GM12872 (cell line): ENCODE data around the gene FSTL4.

Experiments used
- TF ChIP-seq, protein P1 (sequence below): IDR thresholded peaks from 3 replicates; pipeline ENCODE4 v1.5.1; 2011; ENCODE audit warnings: low read depth, mild to moderate bottlenecking, low read length, moderate library complexity; ENCODE audit not compliant: insufficient read depth

FSTL4 gene

DNA sequence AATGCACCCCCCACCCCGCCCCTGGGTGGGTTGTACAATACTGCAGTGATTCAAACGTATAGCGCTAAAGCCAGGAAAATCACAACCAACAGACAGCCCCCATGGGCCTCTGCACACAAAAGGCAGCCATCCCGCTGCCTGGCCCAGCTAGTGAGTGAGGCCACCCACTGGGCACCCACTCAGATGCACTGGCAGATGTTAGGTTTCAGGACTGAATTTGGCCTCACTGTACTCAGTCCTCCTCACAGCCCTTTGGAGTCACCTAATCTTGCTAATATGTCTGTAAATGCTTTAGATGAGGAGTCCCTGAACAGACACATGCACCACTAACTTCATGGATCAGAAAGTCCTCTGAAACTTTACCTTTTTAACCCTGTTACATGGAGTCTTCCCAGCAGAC, 87.7 kb downstream of the FSTL4 start:
- TF ChIP-seq, protein P1, sequence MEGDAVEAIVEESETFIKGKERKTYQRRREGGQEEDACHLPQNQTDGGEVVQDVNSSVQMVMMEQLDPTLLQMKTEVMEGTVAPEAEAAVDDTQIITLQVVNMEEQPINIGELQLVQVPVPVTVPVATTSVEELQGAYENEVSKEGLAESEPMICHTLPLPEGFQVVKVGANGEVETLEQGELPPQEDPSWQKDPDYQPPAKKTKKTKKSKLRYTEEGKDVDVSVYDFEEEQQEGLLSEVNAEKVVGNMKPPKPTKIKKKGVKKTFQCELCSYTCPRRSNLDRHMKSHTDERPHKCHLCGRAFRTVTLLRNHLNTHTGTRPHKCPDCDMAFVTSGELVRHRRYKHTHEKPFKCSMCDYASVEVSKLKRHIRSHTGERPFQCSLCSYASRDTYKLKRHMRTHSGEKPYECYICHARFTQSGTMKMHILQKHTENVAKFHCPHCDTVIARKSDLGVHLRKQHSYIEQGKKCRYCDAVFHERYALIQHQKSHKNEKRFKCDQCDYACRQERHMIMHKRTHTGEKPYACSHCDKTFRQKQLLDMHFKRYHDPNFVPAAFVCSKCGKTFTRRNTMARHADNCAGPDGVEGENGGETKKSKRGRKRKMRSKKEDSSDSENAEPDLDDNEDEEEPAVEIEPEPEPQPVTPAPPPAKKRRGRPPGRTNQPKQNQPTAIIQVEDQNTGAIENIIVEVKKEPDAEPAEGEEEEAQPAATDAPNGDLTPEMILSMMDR: no peak

DNA sequence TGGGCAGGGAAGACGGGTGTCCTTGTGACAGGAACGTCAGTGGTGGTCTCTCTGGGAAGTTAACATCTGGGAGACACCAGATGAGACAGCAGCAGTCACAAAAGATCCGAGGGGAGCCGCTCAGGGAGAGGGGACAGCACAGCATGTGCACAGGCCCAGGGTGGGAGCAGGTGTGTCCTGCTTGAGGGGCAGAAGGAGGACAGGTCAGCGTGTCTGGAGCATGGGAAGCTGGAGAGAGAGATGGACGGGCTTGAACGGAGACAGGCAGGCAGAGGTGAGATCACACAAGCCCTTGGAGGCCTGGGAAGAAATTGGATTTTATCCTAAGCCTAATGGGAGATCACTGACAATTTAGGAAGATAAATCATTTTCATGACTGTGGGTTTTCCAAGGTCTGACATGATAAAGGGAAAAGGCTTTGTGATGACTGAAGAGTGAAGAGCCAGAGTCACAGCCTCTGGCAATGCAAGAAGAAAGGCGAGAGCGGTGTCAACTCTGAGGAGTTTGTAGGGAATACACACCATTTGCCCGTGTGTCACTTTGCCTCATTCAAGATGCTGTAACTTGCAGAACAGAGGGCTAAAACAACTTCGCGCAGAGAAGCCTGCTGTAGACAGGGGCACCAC, 88.3 kb downstream of the FSTL4 start:
- TF ChIP-seq, protein P1: no peak

DNA sequence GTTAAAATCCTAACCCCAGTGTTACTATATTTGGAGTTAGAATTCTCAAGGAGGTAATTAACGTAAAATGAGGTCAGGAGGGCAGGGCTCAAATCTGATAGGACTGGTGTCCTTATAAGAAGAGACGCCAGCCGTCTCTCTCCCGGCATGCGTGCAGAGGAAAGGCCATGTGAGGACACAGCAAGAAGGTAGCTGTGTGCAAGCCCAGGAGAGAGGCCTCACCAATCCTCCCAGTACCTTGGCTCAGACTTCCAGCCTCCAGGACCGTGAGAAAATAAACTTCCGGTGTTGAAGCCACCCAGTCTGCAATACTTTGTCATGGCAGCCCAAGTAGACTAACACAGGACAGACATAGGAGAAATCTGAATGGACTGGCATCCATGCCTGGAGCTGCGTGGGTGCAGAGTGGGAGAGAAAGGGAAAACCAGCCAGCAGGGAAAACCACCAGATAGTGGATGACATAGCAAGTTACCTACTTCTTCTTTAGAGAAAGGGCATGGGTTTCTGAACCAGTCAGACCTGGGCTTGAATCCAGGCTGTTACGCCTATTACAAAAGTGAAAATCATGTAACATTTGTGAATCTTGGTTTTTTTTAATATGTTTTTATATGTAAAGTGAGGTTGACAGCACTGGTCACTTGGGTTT, 89.2 kb downstream of the FSTL4 start:
- TF ChIP-seq, protein P1: no peak

DNA sequence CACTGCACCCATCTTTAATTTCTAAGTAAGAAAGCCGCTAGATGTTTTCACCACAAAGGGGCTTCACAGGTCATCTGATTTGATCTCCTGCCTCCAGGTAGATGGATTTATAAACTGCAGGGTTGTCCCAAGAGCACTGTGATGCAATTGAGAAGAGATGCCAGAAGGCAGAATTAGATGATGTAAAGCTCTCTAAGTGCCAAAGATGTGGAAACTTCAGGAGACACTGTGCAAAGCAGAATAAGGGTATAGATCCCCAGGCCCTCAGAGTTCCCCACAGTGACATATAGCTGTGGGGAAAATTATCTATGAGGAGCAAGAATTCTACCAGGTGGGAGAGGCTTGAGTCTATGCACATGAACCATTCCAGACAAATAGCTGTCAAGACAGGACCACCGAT, 90.5 kb downstream of the FSTL4 start:
- TF ChIP-seq, protein P1: no peak

DNA sequence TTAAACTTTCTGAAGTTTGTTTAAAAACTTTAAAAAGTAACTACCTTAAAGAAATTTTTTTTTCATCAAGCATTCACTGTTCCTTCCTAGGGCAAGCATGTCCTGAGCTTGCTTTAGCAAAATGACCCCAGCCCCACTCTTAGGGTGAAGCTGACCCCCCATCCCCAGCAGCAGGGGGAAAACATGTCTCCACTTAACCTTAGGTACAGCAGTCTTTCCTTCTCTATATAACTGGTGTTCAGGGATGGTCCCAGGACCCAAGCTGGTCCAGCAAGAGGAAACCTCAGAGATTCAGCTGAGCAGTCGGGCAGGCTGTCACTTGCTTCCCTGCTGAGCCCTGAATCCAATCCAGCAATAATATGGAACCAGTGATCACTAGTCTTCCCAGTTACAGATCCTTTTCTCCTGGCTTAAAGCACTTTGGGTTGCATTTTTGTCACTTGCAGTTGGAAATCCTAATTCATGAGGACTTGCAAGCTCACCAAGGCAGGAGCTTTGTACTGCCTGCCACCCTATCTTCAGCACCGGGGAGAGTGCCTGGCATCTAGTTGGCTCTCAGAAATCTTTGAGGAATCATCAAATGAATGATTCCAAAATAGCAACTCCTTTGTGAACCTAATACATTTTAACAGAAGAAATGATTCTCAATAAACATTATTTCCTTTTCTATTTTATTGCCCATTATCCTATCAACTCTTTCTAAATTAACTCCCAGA, 91.2 kb downstream of the FSTL4 start:
- TF ChIP-seq, protein P1: no peak

DNA sequence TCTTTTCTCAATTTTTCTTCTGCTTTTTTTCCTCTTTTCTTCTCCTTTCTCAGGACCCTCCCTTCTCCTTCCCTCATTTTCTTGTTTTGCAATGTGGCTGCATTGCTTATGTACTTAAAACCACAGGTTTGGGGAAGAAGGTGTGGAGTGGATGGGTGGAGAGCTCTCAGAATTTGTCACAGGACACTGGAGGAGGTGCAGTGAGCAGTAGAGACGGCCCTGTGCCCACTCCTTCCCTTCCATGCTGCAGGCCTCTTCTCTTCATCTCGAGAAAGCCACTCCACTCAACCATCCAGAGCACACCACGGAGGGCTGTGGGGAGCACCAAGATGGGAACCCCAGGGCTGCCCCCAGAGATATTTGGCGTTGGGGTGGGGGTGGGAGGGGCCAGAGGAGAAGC, 92.3 kb downstream of the FSTL4 start:
- TF ChIP-seq, protein P1: no peak

DNA sequence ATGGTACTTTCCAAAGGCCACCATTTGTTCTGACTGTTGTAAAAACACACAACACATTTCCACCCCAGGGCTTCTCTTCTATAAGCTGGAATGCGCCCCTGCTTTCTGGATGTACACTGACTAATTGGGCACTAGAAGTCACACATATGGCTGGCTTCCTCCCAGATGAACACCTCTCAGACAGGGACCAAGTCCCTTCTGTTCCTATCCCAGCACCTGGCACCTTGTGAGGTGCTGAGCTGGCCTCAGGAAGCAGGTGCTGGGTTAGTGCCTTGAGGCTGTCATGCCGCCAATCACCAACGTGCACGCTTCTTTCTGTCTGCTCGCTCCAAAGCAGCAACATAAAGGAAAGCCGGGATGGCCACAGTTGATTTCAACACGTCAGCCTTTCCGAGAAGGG, 93.2 kb downstream of the FSTL4 start:
- TF ChIP-seq, protein P1: no peak
